Measurements from ENCODE around the gene RMND5B.

DNA sequence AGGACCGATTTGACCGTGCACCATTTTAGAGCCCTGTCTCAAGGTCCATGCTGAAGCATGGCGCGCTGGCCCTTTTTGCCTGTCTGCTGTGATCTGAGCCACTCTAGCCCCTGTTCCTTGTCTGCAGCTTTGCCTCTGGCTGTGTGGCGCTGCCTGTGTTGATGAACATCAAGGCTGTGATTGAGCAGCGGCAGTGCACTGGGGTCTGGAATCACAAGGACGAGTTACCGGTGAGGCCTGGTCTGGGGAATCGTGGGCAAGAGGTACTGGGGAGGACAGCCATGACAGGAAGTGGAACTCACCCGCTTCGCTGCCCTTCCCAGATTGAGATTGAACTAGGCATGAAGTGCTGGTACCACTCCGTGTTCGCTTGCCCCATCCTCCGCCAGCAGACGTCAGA lies 16.6 kb downstream of the RMND5B start:
- TF ChIP-seq GATA2 (IDR thresholded peaks at IDR 0.05; ENCODE audit: low read depth, low read length) (no peak), GATA3 (IDR thresholded peaks at IDR 0.05; ENCODE audit: low read depth, low read length) (no peak)
